ENCODE measurements around the gene MRPL49. TPM values are rescaled to one million over a fixed set of nuclear protein-coding genes. Genes with fewer than 3 reads are reported as not detected.

The MRPL49 gene
- total RNA-seq, 1 donor from 2014 or later: 40.2 TPM

GRCh38 chr11:65086809-65087208 lies 35.3 kb upstream of the MRPL49 start:
- Mint-ChIP-seq H3K4me3 (ENCODE audit: unreplicated experiment) (no peak overlapping the region), H3K27me3 (ENCODE audit: unreplicated experiment) (peaks cover 8% of the 10 kb centered on the region), H3K27ac (ENCODE audit: unreplicated experiment) (no peak overlapping the region), H3K9me3 (ENCODE audit: unreplicated experiment) (no peaks in the 10 kb centered on the region), H3K4me1 (ENCODE audit: unreplicated experiment) (peaks cover 16% of the 10 kb centered on the region), H3K36me3 (ENCODE audit: low read depth, unreplicated experiment) (peaks cover 10% of the 10 kb centered on the region)
- no peak for DNase-seq (ENCODE audit: low spot score)
- TF ChIP-seq CTCF (IDR thresholded peaks at IDR 0.05; ENCODE audit: unreplicated experiment): no peak

GRCh38 chr11:65087216-65087615 lies 34.9 kb upstream of the MRPL49 start:
- H3K9me3 Mint-ChIP-seq (ENCODE audit: unreplicated experiment): no peaks in the 10 kb centered on the region
- peaks cover 16% of the 10 kb centered on the region for H3K4me1 Mint-ChIP-seq (ENCODE audit: unreplicated experiment)
- no peak overlapping the region for H3K27ac Mint-ChIP-seq (ENCODE audit: unreplicated experiment)
- DNase-seq (ENCODE audit: low spot score): no peak
- H3K36me3 Mint-ChIP-seq (ENCODE audit: low read depth, unreplicated experiment): peaks cover 10% of the 10 kb centered on the region
- peaks cover 8% of the 10 kb centered on the region for H3K27me3 Mint-ChIP-seq (ENCODE audit: unreplicated experiment)
- H3K4me3 Mint-ChIP-seq (ENCODE audit: unreplicated experiment): no peak overlapping the region
- TF ChIP-seq CTCF (IDR thresholded peaks at IDR 0.05; ENCODE audit: unreplicated experiment): no peak

- H3K4me1 Mint-ChIP-seq (ENCODE audit: unreplicated experiment): peaks cover 15% of the 10 kb centered on the region
- no peak for DNase-seq (ENCODE audit: low spot score)
- H3K27ac Mint-ChIP-seq (ENCODE audit: unreplicated experiment): no peak overlapping the region
- no peaks in the 10 kb centered on the region for H3K9me3 Mint-ChIP-seq (ENCODE audit: unreplicated experiment)
- no peak overlapping the region for H3K4me3 Mint-ChIP-seq (ENCODE audit: unreplicated experiment)
- no peak for TF ChIP-seq CTCF (IDR thresholded peaks at IDR 0.05; ENCODE audit: unreplicated experiment)
- peaks cover 10% of the 10 kb centered on the region for H3K36me3 Mint-ChIP-seq (ENCODE audit: low read depth, unreplicated experiment)
- peaks cover 8% of the 10 kb centered on the region for H3K27me3 Mint-ChIP-seq (ENCODE audit: unreplicated experiment)
These were observed 34.3 kb upstream of the MRPL49 start for GRCh38 chr11:65087827-65088226.

- no peaks in the 10 kb centered on the region for H3K9me3 Mint-ChIP-seq (ENCODE audit: unreplicated experiment)
- H3K27me3 Mint-ChIP-seq (ENCODE audit: unreplicated experiment): peaks cover 5% of the 10 kb centered on the region
- peaks cover 10% of the 10 kb centered on the region for H3K36me3 Mint-ChIP-seq (ENCODE audit: low read depth, unreplicated experiment)
- H3K4me3 Mint-ChIP-seq (ENCODE audit: unreplicated experiment): no peak overlapping the region
- DNase-seq (ENCODE audit: low spot score): no peak
- TF ChIP-seq CTCF (IDR thresholded peaks at IDR 0.05; ENCODE audit: unreplicated experiment): no peak
- peaks cover 6% of the 10 kb centered on the region for H3K4me1 Mint-ChIP-seq (ENCODE audit: unreplicated experiment)
- H3K27ac Mint-ChIP-seq (ENCODE audit: unreplicated experiment): no peak overlapping the region
These were observed 32.5 kb upstream of the MRPL49 start for GRCh38 chr11:65089621-65090020.

GRCh38 chr11:65090628-65091027 lies 31.5 kb upstream of the MRPL49 start:
- Mint-ChIP-seq H3K4me1 (ENCODE audit: unreplicated experiment) (peaks cover 2% of the 10 kb centered on the region), H3K9me3 (ENCODE audit: unreplicated experiment) (no peaks in the 10 kb centered on the region), H3K27ac (ENCODE audit: unreplicated experiment) (no peak overlapping the region), H3K4me3 (ENCODE audit: unreplicated experiment) (no peak overlapping the region), H3K27me3 (ENCODE audit: unreplicated experiment) (peaks cover 5% of the 10 kb centered on the region), H3K36me3 (ENCODE audit: low read depth, unreplicated experiment) (peaks cover 8% of the 10 kb centered on the region)
- no peak for TF ChIP-seq CTCF (IDR thresholded peaks at IDR 0.05; ENCODE audit: unreplicated experiment)
- DNase-seq (ENCODE audit: low spot score): no peak
